ENCODE data around the gene PDE4B. TPM values are rescaled to one million over a fixed set of nuclear protein-coding genes. Genes with fewer than 3 reads are reported as not detected.
"Not testable (repeated sequence)": the region's sequence is repeated elsewhere in the genome, so short reads cannot be mapped to it uniquely, and the experiment has no call there.

Gene PDE4B
- total RNA-seq, 1 experiment from 2014 or later: not detected

GRCh38 chr1:65963156-65963888 is 170.6 kb downstream of the PDE4B start:
- H3K4me3 ChIP-seq (ENCODE audit: low read depth, low read length): no peak overlapping the region
- H3K27me3 ChIP-seq (replicated peaks; ENCODE audit: control insufficient read depth, insufficient read depth, low read length): no peaks in the 10 kb centered on the region
- Mint-ChIP-seq H3K4me3 (ENCODE audit: unreplicated experiment) (no peak overlapping the region), H3K4me1 (ENCODE audit: low read depth, unreplicated experiment) (no peaks in the 10 kb centered on the region), H3K9me3 (ENCODE audit: unreplicated experiment) (no peaks in the 10 kb centered on the region), H3K27ac (ENCODE audit: unreplicated experiment) (no peak overlapping the region), H3K36me3 (ENCODE audit: insufficient read depth, unreplicated experiment) (no peaks in the 10 kb centered on the region), H3K27me3 (ENCODE audit: insufficient read depth, unreplicated experiment) (no peaks in the 10 kb centered on the region)
- ChIA-PET POLR2A (no interaction called here), CTCF (no interaction called here)
- no peaks in the 10 kb centered on the region for H3K36me3 ChIP-seq (ENCODE audit: control insufficient read depth, insufficient read depth, low read length)
- intact Hi-C loops (cut with micrococcal nuclease; ENCODE audit: unreplicated experiment): no loop called here
- no TSS peak for BruUV-seq (replicated peaks)
- no peaks in the 10 kb centered on the region for H3K4me1 ChIP-seq
- no peaks in the 10 kb centered on the region for H3K9me3 ChIP-seq
- TF ChIP-seq CTCF (IDR thresholded peaks at IDR 0.05; ENCODE audit: insufficient read depth in 1 of 2, low read depth in 1 of 2, low read length in 1 of 2, severe bottlenecking in 1 of 2, unreplicated experiment in 1 of 2): no peak
- no peak for DNase-seq

- Mint-ChIP-seq H3K27me3 (ENCODE audit: insufficient read depth, unreplicated experiment) (no peaks in the 10 kb centered on the region), H3K27ac (ENCODE audit: unreplicated experiment) (no peak overlapping the region), H3K4me1 (ENCODE audit: low read depth, unreplicated experiment) (no peaks in the 10 kb centered on the region), H3K4me3 (ENCODE audit: unreplicated experiment) (no peak overlapping the region), H3K9me3 (ENCODE audit: unreplicated experiment) (no peaks in the 10 kb centered on the region), H3K36me3 (ENCODE audit: insufficient read depth, unreplicated experiment) (no peaks in the 10 kb centered on the region)
- no peaks in the 10 kb centered on the region for H3K27me3 ChIP-seq (replicated peaks; ENCODE audit: control insufficient read depth, insufficient read depth, low read length)
- no TSS peak for BruUV-seq (replicated peaks)
- DNase-seq: no peak
- ChIA-PET CTCF (no interaction called here), POLR2A (no interaction called here)
- no peaks in the 10 kb centered on the region for H3K36me3 ChIP-seq (ENCODE audit: control insufficient read depth, insufficient read depth, low read length)
- no peaks in the 10 kb centered on the region for H3K4me1 ChIP-seq
- intact Hi-C loops (cut with micrococcal nuclease; ENCODE audit: unreplicated experiment): no loop called here
- TF ChIP-seq CTCF (IDR thresholded peaks at IDR 0.05; ENCODE audit: insufficient read depth in 1 of 2, low read depth in 1 of 2, low read length in 1 of 2, severe bottlenecking in 1 of 2, unreplicated experiment in 1 of 2): no peak
- no peaks in the 10 kb centered on the region for H3K9me3 ChIP-seq
- H3K4me3 ChIP-seq (ENCODE audit: low read depth, low read length): no peak overlapping the region
Measured at GRCh38 chr1:65964123-65964522, 171.4 kb downstream of the PDE4B start.

GRCh38 chr1:65965112-65965996 is 172.7 kb downstream of the PDE4B start:
- no TSS peak for BruUV-seq (replicated peaks)
- CTCF ChIA-PET: no interaction called here

GRCh38 chr1:65967492-65967891 is 174.8 kb downstream of the PDE4B start:
- H3K4me3 Mint-ChIP-seq (ENCODE audit: unreplicated experiment); H3K9me3 ChIP-seq; H3K4me1 ChIP-seq; H3K27me3 Mint-ChIP-seq (ENCODE audit: insufficient read depth, unreplicated experiment); H3K4me1 Mint-ChIP-seq (ENCODE audit: low read depth, unreplicated experiment); H3K9me3 Mint-ChIP-seq (ENCODE audit: unreplicated experiment); BruUV-seq (replicated peaks); H3K36me3 ChIP-seq (ENCODE audit: control insufficient read depth, insufficient read depth, low read length); H3K27ac Mint-ChIP-seq (ENCODE audit: unreplicated experiment); intact Hi-C loops (cut with micrococcal nuclease; ENCODE audit: unreplicated experiment); CTCF ChIA-PET; H3K27me3 ChIP-seq (replicated peaks; ENCODE audit: control insufficient read depth, insufficient read depth, low read length); DNase-seq; H3K4me3 ChIP-seq (ENCODE audit: low read depth, low read length); H3K36me3 Mint-ChIP-seq (ENCODE audit: insufficient read depth, unreplicated experiment); POLR2A ChIA-PET: not testable (repeated sequence)

More at GRCh38 chr1:65965112-65965996, 172.7 kb downstream of the PDE4B start:
- Mint-ChIP-seq H3K4me1 (ENCODE audit: low read depth, unreplicated experiment) (no peaks in the 10 kb centered on the region), H3K4me3 (ENCODE audit: unreplicated experiment) (no peak overlapping the region), H3K27ac (ENCODE audit: unreplicated experiment) (no peak overlapping the region), H3K36me3 (ENCODE audit: insufficient read depth, unreplicated experiment) (no peaks in the 10 kb centered on the region), H3K27me3 (ENCODE audit: insufficient read depth, unreplicated experiment) (no peaks in the 10 kb centered on the region), H3K9me3 (ENCODE audit: unreplicated experiment) (no peaks in the 10 kb centered on the region)
- no peak overlapping the region for H3K4me3 ChIP-seq (ENCODE audit: low read depth, low read length)
- H3K4me1 ChIP-seq: no peaks in the 10 kb centered on the region
- H3K27me3 ChIP-seq (replicated peaks; ENCODE audit: control insufficient read depth, insufficient read depth, low read length): no peaks in the 10 kb centered on the region
- no peaks in the 10 kb centered on the region for H3K9me3 ChIP-seq
- no peak for TF ChIP-seq CTCF (IDR thresholded peaks at IDR 0.05; ENCODE audit: insufficient read depth in 1 of 2, low read depth in 1 of 2, low read length in 1 of 2, severe bottlenecking in 1 of 2, unreplicated experiment in 1 of 2)
- no peaks in the 10 kb centered on the region for H3K36me3 ChIP-seq (ENCODE audit: control insufficient read depth, insufficient read depth, low read length)
- DNase-seq: no peak
- intact Hi-C loops (cut with micrococcal nuclease; ENCODE audit: unreplicated experiment): no loop called here
- POLR2A ChIA-PET: no interaction called here
